ENCODE results near the gene RBM26. TPM values are rescaled to one million over a fixed set of nuclear protein-coding genes. Genes with fewer than 3 reads are reported as not detected.

Gene RBM26
- total RNA-seq, 1 donor from 2014 or later: 42.6 TPM

DNA sequence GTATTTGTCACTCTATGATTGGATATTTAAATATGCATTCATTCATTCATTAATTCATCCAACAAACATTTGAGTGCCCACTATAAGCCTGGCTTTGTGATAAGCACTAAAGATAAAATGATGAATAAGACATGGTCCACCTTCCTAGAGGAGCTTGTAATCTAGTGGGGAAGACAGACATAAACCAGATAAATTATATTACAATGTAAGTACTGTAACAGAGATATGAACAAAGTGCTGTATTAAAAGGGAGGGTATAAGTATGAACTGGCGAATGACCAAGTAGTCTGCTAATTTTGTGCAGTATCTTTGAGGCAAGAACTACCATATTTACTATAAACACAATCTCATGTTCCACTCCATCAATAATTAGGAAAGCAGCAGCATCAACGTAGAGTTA, 88.2 kb downstream of the RBM26 start:
- TF ChIP-seq EZH2 (IDR thresholded peaks at IDR 0.05; ENCODE audit: insufficient read depth, low read length): no peak
- TF ChIP-seq, protein P1, sequence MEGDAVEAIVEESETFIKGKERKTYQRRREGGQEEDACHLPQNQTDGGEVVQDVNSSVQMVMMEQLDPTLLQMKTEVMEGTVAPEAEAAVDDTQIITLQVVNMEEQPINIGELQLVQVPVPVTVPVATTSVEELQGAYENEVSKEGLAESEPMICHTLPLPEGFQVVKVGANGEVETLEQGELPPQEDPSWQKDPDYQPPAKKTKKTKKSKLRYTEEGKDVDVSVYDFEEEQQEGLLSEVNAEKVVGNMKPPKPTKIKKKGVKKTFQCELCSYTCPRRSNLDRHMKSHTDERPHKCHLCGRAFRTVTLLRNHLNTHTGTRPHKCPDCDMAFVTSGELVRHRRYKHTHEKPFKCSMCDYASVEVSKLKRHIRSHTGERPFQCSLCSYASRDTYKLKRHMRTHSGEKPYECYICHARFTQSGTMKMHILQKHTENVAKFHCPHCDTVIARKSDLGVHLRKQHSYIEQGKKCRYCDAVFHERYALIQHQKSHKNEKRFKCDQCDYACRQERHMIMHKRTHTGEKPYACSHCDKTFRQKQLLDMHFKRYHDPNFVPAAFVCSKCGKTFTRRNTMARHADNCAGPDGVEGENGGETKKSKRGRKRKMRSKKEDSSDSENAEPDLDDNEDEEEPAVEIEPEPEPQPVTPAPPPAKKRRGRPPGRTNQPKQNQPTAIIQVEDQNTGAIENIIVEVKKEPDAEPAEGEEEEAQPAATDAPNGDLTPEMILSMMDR (IDR thresholded peaks at IDR 0.05; ENCODE audit: insufficient read depth, low read depth, low read length): no peak

DNA sequence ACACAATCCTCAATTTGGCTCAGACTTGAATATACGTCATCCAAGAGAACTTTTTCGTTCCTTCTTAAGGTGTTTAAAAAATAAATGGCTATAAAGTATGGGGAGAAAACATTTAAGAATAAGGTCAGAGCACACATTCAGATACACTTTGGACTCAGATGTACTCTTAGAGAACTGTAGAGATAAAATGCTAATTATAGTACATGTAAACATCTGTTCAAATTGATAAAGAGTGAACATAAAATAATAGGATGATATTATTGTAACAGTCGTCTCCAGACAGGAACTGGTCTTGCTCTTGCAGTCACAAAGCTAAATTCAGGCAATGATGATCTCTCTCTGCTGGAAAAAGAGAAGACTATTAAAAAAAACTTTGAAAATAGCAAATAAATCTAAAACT, 91.4 kb downstream of the RBM26 start:
- no peak for TF ChIP-seq EZH2 (IDR thresholded peaks at IDR 0.05; ENCODE audit: insufficient read depth, low read length)
- TF ChIP-seq, protein P1 (IDR thresholded peaks at IDR 0.05; ENCODE audit: insufficient read depth, low read depth, low read length): no peak
- Mint-ChIP-seq H3K4me1 (ENCODE audit: low read depth, unreplicated experiment) (no peaks in the 10 kb centered on the region), H3K36me3 (ENCODE audit: low read depth, unreplicated experiment) (no peaks in the 10 kb centered on the region), H3K27ac (ENCODE audit: unreplicated experiment) (no peak overlapping the region), H3K4me3 (ENCODE audit: unreplicated experiment) (no peak overlapping the region), H3K27me3 (ENCODE audit: low read depth, unreplicated experiment) (no peaks in the 10 kb centered on the region), H3K9me3 (ENCODE audit: unreplicated experiment) (no peaks in the 10 kb centered on the region)
- DNase-seq (ENCODE audit: low read depth) (no peak), FAIRE-seq (peak; percentile 20)
- Histone ChIP-seq H3K4me3 (ENCODE audit: insufficient read depth, low read depth, low read length) (no peak overlapping the region), H4K20me1 (ENCODE audit: insufficient read depth, low read length) (no peaks in the 10 kb centered on the region), H3K4me2 (ENCODE audit: low read length) (no peak overlapping the region), H3K27ac (ENCODE audit: low read depth, low read length) (no peak overlapping the region), H3K9ac (ENCODE audit: low read length) (no peak overlapping the region), H3K9me3 (ENCODE audit: insufficient read depth, low read depth, low read length) (no peaks in the 10 kb centered on the region), H3K79me2 (ENCODE audit: insufficient read depth, low read length) (no peaks in the 10 kb centered on the region), H3K27me3 (ENCODE audit: insufficient read depth, low read length) (no peaks in the 10 kb centered on the region), H2AFZ (ENCODE audit: low read depth, low read length) (no peak overlapping the region), H3K4me1 (ENCODE audit: insufficient read depth, low read length) (no peaks in the 10 kb centered on the region), H3K36me3 (ENCODE audit: insufficient read depth, low read length) (peaks cover 4% of the 10 kb centered on the region)

More for the DNA sequence above, 88.2 kb downstream of the RBM26 start:
- Histone ChIP-seq H3K27me3 (ENCODE audit: insufficient read depth, low read length) (no peaks in the 10 kb centered on the region), H3K36me3 (ENCODE audit: insufficient read depth, low read length) (peaks cover 6% of the 10 kb centered on the region), H3K9ac (ENCODE audit: low read length) (no peak overlapping the region), H3K27ac (ENCODE audit: low read depth, low read length) (no peak overlapping the region), H3K79me2 (ENCODE audit: insufficient read depth, low read length) (no peaks in the 10 kb centered on the region), H3K4me3 (ENCODE audit: insufficient read depth, low read depth, low read length) (no peak overlapping the region), H3K4me2 (ENCODE audit: low read length) (no peak overlapping the region), H3K4me1 (ENCODE audit: insufficient read depth, low read length) (no peaks in the 10 kb centered on the region), H2AFZ (ENCODE audit: low read depth, low read length) (no peak overlapping the region), H4K20me1 (ENCODE audit: insufficient read depth, low read length) (no peaks in the 10 kb centered on the region), H3K9me3 (ENCODE audit: insufficient read depth, low read depth, low read length) (no peaks in the 10 kb centered on the region)
- Mint-ChIP-seq H3K27me3 (ENCODE audit: low read depth, unreplicated experiment) (no peaks in the 10 kb centered on the region), H3K27ac (ENCODE audit: unreplicated experiment) (no peak overlapping the region), H3K4me3 (ENCODE audit: unreplicated experiment) (no peak overlapping the region), H3K9me3 (ENCODE audit: unreplicated experiment) (no peaks in the 10 kb centered on the region), H3K4me1 (ENCODE audit: low read depth, unreplicated experiment) (no peaks in the 10 kb centered on the region), H3K36me3 (ENCODE audit: low read depth, unreplicated experiment) (no peaks in the 10 kb centered on the region)
- FAIRE-seq (no peak), DNase-seq (ENCODE audit: low read depth) (no peak)

GRCh38 chr13:79312340-79312855, 93.7 kb downstream of the RBM26 start:
- Mint-ChIP-seq H3K4me3 (ENCODE audit: unreplicated experiment) (no peak overlapping the region), H3K27ac (ENCODE audit: unreplicated experiment) (no peak overlapping the region), H3K9me3 (ENCODE audit: unreplicated experiment) (no peaks in the 10 kb centered on the region), H3K4me1 (ENCODE audit: low read depth, unreplicated experiment) (peaks cover 8% of the 10 kb centered on the region), H3K36me3 (ENCODE audit: low read depth, unreplicated experiment) (no peaks in the 10 kb centered on the region), H3K27me3 (ENCODE audit: low read depth, unreplicated experiment) (no peaks in the 10 kb centered on the region)
- Histone ChIP-seq H3K27ac (ENCODE audit: low read depth, low read length) (no peak overlapping the region), H3K27me3 (ENCODE audit: insufficient read depth, low read length) (no peaks in the 10 kb centered on the region), H3K9ac (ENCODE audit: low read length) (no peak overlapping the region), H3K4me1 (ENCODE audit: insufficient read depth, low read length) (no peaks in the 10 kb centered on the region), H4K20me1 (ENCODE audit: insufficient read depth, low read length) (no peaks in the 10 kb centered on the region), H2AFZ (ENCODE audit: low read depth, low read length) (no peak overlapping the region), H3K79me2 (ENCODE audit: insufficient read depth, low read length) (no peaks in the 10 kb centered on the region), H3K4me3 (ENCODE audit: insufficient read depth, low read depth, low read length) (no peak overlapping the region), H3K36me3 (ENCODE audit: insufficient read depth, low read length) (peaks cover 4% of the 10 kb centered on the region), H3K4me2 (ENCODE audit: low read length) (no peak overlapping the region), H3K9me3 (ENCODE audit: insufficient read depth, low read depth, low read length) (no peaks in the 10 kb centered on the region)
- DNase-seq (ENCODE audit: low read depth) (no peak), FAIRE-seq (no peak)
- TF ChIP-seq, protein P1 (IDR thresholded peaks at IDR 0.05; ENCODE audit: insufficient read depth, low read depth, low read length): no peak
- TF ChIP-seq EZH2 (IDR thresholded peaks at IDR 0.05; ENCODE audit: insufficient read depth, low read length): no peak

Data from astrocyte (in vitro differentiated cells and primary cell).